HG03432 (cell line): ENCODE data around the gene P2RY11.
A peak's percentile ranks its signal among the peaks of the same experiment; 100 is the strongest.

Experiments used
- ATAC-seq: cut with Tn5 transposase; IDR thresholded peaks from one replicate; pipeline ENCODE4 v1.9.1; 2021; ENCODE audit warnings: mild to moderate bottlenecking, moderate library complexity; ENCODE audit not compliant: unreplicated experiment

Gene P2RY11

DNA sequence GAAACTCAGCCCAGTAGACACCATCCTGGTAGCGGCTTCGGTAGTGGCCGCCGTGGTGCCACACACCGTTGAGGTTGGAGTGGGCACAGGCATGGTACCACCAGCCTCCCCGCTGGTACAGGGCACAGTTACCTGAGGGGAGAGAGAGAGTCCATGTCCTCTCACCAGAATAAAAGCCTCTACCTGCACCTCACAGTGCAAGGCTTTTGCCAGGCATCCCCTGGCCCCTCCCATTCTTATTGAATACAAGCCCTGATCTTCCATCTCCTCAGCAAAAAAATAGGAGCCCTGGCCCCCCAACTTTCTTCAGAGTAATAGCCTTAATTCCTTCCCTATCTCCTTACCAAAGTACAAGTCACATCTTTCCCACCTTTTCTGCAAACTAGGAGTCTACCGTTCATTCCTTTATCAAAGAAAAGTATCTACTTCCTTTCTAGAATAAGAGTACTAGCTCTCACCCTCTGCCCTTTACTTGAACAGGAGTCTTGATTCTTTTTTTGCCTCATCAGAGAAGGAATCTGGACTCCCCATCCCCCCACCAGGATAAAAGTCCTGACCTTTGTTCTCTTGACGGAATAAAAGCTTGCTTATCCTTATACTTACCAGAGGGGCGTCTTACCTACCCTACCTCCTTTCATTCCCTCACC is 18.7 kb upstream of the P2RY11 start:
- ATAC-seq = no peak

GRCh38 chr19:10093295-10094186 is 18.0 kb upstream of the P2RY11 start:
- ATAC-seq = no peak

DNA sequence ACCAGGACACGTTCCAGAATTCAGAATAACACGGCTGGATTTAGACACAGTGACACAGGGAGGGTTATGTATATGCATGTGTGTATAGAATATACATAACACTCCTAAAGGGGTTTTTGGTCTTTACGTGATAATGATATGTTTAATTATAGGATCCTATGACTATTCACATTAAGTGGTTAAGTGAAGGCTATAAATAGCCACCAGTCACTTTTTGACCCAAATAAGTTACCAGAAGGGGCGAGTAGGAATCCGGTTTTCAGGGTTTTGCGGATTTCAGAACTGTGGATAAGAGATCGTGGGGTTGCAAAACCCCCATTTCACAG is 15.9 kb upstream of the P2RY11 start:
- no peak for ATAC-seq

- peak; percentile 78 for ATAC-seq
These were observed 15.4 kb upstream of the P2RY11 start for GRCh38 chr19:10095948-10096614.

DNA sequence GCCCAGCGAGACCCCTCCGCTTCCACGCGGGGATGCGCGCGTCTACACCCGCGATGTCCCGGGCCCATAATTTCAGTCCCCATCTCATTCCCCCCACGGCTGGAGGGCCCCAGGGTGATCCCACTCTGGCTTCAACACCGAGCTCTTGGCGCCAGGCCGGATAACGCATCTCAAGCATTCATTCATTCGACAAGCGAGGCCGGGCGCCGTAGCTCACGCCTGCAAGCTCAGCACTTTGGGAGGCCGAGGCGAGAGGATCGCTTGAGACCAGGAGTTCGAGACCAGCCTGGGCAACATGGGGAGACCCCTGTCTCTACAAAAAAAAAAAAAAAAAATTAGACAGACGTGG is 14.9 kb upstream of the P2RY11 start:
- no peak for ATAC-seq

- no peak for ATAC-seq
These were observed 11.2 kb upstream of the P2RY11 start for GRCh38 chr19:10100163-10100785.

DNA sequence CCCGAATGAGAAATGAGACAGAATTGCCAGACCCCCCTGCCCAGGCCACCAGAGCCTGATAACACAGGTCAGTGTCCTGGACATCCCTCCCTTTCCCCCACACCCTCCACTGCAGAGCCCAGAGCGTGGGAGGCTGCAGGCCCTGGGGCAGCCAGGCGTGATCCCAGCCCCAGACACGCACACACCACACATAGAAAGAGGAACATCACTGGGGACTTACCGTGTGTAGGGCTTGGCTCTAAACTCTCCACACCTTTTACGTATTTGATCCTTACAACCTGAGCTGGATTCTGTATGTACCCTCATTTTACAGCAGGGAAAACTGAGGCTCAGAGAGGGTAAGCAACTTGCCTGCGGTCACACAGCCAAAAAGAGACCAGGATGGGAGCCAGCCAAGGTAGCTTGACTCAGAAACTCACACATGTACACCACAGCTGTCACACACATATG is 8.7 kb upstream of the P2RY11 start:
- ATAC-seq = peak; percentile 34

DNA sequence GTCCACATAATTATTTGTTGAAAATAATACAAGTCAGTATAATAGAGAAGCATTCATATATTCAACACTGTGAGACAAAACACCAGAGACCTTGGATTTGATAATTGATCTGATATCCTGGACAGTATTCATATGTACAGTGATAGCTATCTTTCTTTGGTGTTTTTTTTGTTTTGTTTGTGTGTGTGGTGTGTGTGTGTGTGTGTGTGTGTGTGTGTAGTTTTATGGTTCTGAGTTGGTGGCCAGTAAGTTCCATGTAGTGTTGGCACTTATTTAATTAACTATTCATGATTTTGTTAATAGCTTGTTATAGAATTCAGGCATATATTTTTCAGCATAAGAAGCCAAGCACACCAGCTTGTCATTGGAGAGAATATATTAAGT is 7.4 kb upstream of the P2RY11 start:
- no peak for ATAC-seq

GRCh38 chr19:10104665-10105508 is 6.6 kb upstream of the P2RY11 start:
- peak; percentile 37 for ATAC-seq

DNA sequence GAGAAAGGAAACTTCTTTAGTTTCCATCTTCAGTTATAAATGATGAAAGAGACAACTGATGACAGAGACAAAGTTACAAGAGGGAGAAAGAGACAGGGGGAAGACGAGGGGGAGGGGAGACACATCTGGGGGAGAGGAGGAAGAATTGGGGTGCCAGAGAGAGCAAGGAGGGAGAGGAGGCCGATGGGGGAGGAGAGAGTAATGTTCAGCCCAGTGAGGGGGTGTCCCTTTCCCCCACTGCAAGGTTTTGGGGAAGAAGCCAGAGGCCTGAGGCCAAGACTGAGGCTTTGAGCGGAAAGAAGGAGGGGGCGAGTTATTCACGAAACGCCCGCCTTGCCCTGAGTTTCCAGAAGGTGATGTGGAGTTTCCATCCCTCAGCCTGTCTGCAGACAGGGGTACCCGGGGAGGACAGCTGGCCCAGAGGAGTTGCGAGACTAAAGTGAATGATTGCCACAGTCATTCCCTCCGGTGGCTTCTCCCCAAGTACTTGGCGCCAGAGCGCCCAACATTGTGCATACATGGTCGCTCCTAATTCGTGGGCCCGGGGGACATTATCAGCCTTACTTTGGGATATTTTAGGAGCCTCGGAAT is 5.9 kb upstream of the P2RY11 start:
- peak; percentile 18 for ATAC-seq

- peak; percentile 54 for ATAC-seq
These were observed 5.2 kb upstream of the P2RY11 start, which contains the start of gene PPAN for GRCh38 chr19:10106100-10106936. TSS of gene PPAN (plus strand) at chr19:10106362. CDS start at chr19:10106395, 33 bp downstream.

- ATAC-seq = no peak
These were observed 4.2 kb upstream of the P2RY11 start for GRCh38 chr19:10107254-10107653.

- ATAC-seq = no peak
These were observed 3.6 kb upstream of the P2RY11 start for GRCh38 chr19:10107817-10108367.

- no peak for ATAC-seq
These were observed 2.0 kb upstream of the P2RY11 start for GRCh38 chr19:10109528-10109927.

- ATAC-seq = no peak
These were observed 1.2 kb upstream of the P2RY11 start for GRCh38 chr19:10110076-10110971.

GRCh38 chr19:10110972-10111317 is 548 bp upstream of the P2RY11 start:
- no peak for ATAC-seq

DNA sequence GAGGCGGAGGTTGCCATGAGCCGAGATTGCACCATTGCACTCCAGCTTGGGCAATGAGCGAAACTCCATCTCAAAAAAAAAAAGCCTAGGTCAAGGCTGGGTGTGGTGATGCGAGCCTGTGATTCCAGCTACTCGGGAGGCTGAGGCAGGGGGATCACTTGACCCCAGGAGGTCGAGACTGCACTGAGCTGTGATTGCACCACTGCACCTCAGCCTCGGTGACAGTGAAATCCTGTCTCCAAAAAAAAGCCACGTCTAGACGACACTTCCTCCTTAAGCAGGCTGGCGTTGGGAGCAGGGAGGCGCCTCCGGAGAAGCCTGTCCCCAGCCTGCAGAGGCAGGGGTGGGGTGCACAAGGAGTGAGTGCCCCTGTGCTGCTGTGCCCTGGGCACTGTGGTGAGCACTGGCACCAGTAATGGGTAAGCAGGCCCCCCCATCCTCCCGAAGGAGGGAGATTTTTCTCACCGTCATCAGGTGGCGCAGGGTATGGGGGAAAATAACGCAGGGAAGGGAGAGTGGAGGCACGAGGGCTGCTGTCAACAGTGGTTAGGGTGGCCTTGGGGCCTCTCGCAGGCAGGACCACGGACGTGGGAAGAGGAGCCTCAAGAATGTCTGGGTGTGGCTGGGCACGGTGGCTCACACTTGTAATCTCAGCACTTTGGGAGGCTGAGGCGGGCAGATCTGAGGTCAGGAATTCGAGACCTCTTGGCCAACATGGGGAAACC is 706 bp downstream of the P2RY11 start:
- no peak for ATAC-seq
